COLO668 (cell line): Measurements from ENCODE around the gene TTC39A.
A peak's percentile ranks its signal among the peaks of the same experiment; 100 is the strongest.
"Not testable (repeated sequence)": the region's sequence is repeated elsewhere in the genome, so short reads cannot be mapped to it uniquely, and the experiment has no call there.

Experiments
- DNase-seq: peaks from one replicate; lab custom pipeline; 2025; ENCODE audit not compliant: unreplicated experiment; lab: John Stamatoyannopoulos, UW

Gene TTC39A

DNA sequence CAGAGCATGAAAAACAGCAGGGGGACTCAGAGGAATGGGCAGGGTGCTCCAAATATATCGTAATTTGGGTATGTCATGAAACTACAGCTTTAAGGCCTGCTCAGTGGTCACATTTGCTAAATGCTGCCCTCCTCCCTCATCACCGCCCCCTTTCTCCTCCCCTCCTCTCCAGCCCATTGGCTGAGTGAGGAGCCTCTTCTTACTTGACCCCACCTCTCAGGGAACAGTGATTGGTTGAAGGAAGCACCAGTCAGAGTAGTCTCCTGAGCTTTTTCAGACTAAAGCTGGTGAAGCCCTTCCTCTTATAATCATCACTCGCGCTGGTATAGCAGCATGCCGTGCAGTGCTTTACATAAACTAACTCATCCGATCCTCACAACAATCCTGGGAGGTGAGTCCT lies 10.0 kb upstream of the TTC39A start:
- no peak for DNase-seq

DNA sequence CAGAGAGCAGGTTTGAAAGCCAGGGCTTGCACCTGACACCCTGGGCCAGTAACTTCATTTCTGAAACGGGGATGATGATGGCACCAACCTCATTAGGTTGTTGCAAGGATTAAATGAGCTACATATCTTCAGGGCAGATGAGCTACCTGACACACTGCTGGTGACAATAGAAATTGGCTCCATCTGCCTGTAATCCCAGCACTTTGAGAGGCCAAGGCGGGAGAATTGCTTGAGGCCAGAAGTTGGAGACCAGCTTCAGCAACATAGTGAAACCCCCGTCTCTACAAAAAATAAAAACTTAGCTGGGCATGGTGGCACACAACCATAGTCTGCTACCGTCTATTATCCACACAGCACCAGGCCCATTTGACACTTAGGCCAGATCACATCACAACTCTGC lies 6.3 kb upstream of the TTC39A start:
- no peak for DNase-seq

DNA sequence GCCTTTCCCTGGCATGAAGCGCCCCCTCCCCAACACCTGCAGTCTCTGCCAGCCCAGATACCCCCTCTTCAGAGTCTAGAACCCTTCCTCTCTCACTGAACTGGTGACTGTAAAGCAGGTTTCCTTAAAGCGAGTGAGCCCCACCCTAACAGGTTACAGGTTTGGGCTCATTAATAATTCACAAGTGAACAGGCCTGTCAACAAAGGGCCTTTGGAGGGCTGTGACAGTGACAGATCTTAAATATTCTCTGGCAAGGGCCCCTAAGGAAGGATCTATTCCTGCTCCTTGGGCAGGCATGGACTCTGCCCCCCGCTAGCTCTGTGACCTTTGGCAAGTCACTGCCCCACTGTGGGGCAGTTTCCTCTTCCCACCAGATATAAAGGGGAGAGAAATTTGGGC lies 5.6 kb upstream of the TTC39A start:
- peak; percentile 65 for DNase-seq

DNA sequence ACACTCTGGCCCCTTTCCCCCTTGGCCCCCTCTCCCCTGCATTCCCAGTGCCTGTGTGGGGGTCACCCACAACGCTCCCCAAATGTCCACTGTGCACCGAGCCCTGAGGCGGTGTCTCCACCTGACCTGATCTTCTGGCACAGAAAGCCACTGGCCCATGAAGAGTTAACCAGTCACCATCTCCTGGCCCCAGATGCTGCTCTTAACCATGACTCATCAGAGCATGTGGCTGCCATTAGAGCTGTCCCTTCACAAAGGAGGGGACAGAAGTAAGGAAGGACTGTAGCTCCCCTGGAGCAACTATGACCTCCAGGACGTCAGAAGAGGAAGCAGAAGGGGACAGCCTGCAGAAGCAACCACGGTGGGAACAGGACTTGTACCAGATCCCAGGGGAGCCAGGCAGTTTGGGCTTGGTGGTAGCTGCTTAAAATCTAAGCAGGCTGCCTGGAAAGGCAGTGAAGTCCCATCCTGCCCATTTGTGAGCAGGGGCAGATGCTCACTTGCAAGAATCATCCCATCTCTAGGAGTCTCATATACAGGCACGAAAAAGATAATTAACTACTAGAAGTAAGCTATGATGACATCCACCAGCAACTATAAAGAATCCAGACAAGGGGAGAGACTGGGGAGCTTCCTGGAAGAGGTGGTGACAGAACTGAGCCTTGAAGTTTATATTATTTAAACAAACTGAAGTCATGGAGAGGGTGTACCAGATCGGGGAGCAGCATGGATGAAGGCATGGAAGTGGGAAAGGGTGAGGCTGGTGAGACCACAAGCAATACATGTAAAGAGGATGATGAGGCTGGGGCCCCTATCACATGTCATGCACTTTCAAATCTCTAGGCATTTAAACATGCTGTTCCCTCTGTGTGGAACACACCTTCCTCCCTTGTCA lies 1.1 kb upstream of the TTC39A start:
- DNase-seq = peak; percentile 88

DNA sequence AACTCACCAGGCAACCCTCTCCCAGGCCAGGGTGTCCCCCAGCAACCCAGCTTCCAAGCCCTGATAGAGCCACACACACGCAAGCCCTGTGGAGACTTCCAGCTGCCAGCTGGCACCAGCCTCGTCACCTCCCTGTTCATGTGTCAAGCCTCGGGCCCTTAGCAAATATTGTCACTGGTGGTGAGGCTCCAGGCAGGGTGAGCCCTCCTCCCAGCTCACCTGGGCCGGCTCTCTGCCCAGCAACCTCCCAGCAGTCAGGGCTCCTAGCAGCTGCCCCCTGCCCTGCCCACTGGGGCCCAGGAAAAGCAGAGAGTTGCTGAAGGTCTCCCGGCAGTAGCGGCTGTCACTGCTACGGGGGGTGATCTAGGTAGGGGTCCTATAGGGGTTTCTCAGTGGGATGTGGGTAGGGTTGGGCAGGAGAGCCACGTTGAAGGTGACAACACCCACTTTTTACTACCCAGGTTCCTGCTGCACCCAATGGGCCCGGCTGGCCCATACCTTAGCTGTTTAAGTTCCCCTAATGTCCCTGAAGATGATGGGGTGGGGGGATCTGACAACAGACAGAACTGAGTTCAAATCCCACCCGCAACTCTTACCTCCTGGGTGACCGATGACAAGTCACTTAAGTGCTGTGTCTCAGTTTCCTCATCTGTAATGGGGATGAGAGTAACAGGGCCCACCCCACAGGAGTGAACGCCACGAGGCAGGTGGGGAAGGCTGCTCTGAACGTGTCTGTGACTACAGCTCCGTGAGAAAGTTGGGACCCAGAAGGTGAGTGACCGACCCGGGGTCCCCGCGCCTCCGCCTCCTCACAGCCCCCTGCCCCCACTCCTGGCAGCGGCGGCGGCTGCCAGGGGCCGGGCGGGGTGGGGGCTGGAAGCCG lies 678 bp downstream of the TTC39A start:
- DNase-seq = peak; percentile 99

DNA sequence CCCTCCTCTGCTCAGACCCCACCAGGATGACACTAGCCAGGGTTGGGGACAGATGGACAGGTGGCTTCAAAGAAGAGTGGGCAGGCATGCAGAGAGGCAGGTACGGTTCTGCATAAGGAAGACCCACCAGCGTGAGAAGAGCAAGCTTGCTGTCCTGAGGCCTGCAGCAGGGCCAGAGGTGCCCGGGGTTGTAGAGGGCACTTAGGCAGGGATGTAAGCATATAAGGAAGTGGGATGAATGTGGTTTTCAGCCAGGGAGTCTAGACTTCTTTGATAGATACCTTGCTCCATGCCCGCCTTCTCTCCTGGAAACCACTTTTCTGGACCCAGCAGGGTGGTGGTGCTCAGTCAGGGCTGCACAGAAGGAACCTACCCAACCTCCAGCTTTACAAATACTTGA lies 1.4 kb downstream of the TTC39A start:
- peak; percentile 59 for DNase-seq

DNA sequence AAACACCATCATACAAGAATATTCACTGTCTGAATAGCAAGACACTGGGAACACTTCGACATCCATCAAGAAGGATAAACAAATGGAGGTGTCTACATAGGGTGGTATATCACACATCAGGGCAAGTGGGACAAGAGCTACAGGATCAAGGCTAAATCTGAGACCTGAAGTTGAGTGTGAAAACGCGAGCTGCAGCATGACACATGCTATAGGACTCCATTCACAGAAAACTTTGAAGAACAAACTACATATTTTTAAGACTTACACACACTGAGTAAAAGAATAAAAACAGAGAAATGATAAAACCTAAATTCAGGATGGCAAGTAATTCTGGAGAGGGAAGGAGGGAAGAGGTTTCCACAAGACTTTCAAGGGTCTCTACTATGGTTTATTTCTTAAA lies 2.1 kb downstream of the TTC39A start:
- DNase-seq = no peak

DNA sequence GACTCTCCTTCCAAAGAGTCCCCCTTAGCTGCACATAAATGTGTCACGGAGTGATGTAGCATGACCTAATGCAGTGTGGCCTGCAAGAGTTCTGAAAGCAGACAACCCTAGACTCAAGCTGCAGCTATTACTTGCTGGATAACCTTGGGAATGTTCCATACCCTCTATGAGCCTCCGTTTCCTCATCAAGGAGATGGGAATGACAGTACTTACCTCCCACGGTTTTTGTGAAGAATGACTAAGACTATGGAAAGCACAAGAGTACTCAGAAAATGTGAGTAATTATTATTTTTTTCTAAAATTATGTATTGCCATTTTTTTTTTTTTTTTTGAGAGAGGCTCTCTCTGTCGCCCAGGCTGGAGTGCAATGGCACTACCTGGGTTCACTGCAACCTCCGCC lies 3.0 kb downstream of the TTC39A start:
- no peak for DNase-seq

DNA sequence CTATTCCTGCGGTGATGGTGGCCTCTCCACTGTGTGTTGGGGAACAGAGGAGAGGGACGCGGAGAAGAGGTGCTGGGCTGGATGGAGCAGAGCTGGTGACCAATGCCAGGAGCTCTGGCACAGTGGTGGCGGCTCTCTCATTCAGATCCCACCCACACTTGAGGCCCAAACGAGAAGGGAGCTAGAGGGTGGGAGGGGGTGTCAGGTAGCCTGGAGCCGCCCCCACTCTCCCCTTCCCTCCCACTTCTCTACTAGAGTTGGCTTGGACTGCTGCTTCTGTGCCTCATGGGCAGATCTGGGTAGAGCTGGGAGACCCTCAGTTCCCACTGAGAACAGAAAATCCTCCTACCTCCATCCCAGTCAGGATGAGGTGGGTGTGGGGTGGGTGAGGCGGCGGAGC lies 3.5 kb downstream of the TTC39A start:
- no peak for DNase-seq

DNA sequence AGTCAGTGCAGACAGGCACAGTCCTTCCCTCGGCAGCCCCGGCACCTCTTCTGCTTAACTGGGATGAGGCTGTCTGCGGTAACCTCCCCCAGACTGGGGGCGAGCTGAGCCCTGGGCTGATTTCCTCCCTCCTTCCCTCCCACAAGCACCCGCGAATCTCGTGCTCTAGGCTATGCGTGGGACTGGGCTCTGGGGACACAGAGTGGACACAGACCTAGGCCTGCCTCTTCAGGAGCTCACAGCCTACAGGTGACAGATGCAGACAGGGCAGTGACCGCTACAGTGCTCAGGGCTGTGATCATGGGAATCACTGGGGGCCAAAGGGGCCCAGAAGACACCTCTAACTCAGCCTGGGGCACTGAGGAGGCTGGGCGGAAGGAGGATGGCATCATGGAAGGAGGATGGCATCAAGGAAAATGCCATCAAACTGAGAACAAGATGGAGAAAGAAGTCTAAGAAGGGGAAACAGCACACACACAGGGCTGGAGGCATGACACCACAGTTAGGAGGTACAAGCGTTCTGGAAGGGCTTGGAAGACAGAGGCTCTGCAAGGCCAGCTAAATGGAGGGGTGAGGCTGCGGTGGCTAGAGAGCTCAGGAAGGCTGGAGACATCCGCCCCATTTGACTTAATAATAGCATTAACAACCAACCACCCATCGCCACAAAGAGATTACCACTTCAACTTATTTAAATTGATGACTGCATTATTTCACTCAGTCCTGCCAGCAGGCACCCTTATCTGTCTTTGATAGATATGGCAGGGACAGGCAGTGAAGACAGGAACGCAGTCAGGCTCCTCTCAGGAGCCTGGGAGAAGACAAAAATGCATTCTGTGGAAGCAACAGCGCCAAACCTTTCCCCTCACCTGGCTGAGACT lies 4.2 kb downstream of the TTC39A start:
- no peak for DNase-seq

DNA sequence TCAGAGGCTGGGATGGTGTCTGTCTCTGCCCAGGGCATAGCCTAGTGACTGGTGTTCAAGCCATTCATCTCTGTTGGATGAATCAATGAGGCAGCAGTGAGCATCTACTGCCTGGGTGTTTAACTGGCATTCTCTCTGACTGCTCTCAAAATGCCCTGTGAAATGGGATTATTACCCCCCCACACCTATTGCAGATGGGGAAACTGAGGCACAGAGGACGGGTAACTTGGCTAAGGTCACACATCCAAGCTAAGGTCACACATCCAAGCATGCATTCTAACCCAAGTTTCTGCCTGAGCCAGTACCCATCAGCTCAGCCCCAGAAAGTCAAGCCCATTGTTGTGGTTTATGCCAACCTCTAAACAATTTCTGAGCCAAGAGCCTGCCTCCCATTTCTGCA lies 5.0 kb downstream of the TTC39A start:
- no peak for DNase-seq

DNA sequence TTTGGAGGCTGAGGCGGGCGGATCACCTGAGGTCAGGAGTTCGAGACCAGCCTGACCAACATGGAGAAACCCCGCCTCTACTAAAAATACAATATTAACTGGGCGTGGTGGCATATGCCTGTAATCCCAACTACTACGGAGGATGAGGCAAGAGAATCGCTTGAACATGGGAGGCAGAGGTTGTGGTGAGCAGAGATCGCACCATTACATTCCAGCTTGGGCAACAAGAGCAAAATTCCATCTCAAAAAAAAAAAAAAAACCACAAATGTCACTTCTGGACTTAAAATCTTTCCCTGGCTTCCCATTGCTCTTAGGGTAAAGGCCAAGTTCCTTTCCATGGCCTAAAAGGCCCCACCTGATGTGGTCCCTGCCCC lies 5.4 kb downstream of the TTC39A start:
- DNase-seq = not testable (repeated sequence)

DNA sequence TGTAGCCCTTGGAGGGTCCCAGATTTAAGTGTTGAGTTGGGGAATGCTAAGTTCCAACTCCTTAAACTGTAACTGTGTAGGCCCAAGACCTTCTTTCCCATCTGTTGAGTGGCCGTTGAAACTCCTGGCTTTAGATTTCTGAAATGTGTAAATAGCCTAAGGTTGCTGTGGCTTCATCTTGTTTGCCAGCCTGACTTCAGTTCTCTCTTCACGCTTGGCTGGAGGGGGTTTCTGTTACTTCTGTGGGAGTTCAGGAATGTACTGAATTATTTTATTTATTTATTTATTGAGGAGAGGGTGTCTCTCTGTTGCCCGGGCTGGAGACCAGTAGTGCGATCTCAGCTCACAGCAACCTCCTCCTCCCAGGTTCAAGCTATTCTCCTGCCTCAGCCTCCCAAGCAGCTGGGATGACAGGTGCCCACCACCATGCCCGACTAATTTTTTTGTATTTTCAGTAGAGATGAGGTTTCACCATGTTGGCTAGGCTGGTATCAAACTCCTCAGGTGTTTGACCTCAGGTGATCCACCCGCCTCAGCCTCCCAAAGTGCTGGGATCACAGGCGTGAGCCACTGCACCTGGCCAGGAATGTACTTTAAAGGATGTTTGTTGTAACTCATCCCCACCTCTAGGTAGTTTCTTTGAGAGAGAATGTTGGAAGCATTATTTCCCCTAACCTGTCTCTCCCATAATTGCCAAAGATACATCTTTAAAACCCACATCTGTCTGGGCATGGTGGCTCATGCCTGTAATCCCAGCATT lies 5.9 kb downstream of the TTC39A start:
- DNase-seq = no peak

DNA sequence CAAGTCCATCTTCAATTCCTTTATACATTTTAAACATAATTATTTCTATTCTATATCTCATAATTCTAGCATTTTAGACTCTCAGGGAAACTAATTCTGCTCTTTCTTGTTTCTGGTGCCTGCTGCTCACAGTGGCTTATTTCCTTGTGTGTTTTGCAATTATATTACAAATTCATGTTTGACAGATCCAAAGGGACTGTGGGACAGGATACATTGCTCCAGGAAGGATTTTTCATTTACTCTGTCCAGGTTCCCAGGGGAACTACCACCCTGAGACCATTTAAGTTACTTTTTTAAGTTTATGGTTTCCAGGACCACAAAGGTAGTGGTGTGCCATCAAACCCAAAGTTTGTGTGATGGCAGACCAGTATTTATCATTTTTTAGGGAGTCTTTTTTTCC lies 6.6 kb downstream of the TTC39A start:
- no peak for DNase-seq

DNA sequence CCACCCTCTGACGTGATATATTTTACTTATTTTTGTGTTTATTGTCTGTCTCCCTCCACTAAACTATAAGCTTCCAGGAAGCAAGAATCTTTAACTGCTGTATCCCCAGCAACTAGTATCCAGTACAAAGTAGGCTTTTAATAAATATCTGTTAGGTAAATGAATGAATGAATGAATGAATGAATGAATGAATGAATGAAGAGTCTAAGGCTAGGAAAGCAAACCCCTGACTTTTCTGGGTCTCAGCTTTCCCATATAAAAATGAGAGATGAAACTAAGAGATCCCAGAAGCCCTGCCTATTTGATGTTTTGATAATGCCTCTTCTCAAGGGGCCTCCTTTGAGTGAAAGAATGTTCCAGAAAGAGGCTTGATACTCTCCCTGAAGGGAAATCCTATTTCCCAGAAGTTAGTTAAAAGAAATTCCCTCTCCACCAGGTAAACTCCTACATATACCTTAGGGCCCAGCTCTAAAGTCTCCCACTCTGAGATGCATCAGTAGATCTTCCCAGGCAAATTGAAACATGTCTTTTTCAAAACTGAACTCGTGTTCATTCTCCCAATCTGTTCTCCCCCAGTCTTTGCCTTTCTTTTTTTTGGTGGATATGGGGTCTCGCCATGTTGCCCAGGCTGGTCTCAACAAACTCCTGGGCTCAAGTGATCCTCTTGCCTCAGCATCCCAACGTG lies 7.8 kb downstream of the TTC39A start:
- no peak for DNase-seq

DNA sequence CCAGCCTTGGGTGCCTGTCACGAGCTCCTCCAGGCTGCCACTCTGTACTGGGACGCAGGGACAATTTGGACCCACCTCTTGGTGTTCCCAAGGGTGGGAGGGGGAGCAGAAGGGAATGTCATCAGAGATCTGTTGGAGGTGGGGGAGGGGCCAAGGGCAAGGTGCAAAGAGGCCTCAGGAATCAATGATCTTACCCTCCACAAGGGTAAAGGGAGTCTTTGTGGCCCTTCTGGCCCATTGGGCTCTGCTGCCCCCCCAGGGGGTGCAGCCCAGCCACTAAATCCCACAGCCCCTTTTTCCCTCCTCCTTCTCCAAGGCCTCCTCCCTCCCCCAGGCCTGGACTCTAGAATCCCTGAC lies 8.5 kb downstream of the TTC39A start:
- DNase-seq = no peak

DNA sequence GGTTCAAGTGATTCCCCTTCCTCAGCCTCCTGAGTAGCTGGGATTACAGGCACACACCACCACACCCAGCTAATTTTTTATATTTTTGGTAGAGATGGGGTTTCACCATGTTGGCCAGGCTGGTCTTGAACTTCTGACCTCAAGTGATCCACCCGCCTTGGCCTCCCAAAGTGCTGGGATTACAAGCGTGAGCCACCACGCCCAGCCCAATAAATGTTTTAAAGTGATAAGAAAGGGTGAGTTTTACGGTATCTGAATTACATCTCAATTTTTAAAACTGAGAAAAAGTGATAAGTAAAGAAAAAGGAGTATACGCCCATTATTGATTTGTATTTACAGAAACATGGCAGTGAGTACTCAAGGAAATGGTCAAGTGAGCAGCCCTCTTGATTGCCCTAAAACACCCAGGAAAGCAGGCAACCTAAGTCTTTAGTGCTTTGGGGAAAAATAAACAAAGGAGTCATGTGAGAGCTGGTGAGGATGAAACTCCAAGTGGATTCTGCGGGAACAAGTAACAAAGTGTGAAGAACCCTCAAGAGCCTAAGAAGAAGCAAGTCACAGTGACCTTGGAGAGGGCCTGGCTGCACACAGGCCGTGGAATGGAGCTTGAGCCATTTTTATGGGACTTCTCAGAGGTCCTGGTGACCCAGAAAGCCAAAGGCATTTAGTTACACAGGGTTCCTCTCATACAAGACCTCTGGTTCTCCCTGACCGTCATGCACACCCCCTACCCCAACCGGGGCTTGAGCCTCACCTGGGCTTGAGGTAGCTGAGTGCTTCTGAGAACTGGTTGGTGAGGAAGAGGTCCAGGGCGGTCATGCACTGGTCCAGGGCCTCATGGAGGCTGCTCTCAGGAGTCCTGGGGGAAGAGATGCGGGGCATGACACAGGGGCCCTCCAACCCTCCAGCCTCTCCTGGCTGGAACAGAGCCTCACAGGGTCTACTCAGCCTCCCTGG lies 9.1 kb downstream of the TTC39A start:
- no peak for DNase-seq

DNA sequence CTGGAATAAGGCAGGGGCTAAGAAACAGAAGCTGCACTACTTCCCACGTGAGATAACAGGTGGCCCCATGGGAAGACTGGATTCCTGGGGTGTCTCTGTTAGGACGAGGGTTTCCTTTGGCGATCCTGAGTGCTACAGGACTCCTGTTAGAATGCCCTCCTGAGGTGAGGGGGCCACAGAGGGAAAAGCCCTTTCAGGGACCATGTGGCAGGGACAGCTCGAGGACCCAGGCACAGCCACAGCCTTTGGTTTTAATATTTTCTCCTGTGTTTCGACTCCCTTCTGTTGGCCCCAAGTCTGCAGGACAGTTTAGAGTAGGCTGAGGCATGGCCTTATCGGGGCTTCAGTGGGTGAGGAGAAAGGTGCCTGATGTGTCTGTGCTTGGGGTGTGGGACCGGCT lies 12.6 kb downstream of the TTC39A start:
- no peak for DNase-seq

DNA sequence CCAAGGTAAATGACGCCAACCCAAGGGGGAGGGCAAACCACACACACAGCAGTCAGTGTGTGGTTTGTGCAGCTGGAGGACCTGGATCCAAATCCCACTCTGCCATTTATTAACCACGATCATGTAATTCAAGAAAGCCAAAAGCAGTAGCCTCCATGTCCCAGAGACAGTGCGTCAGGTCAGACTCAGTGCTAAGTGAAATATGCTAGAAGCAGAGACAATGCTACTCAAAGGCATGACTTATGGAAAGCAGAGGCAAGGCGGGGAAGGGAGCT lies 13.6 kb downstream of the TTC39A start:
- DNase-seq = peak; percentile 98
